GM23338 (cell line): ENCODE results near the gene FMN1. TPM values are rescaled to one million over a fixed set of nuclear protein-coding genes. Genes with fewer than 3 reads are reported as not detected.

Source experiments
- ATAC-seq: fragments of 200-7000 bp; cut with Tn5 transposase; 3 replicates; pipeline ENCODE4 v1.9.1; 2020
- DNase-seq: peaks from one replicate; pipeline ENCODE4 v3.0.0-alpha.2; 2015; ENCODE audit warnings: low spot score
- H2AFZ ChIP-seq: fragments of 200-600 bp; sonication (generic); 2 replicates; pipeline ENCODE4 v1.8.0; 2016; ENCODE audit warnings: antibody characterized with exemption, mild to moderate bottlenecking, moderate library complexity
- H3F3A ChIP-seq: fragments of 200-600 bp; sonication (generic); replicated peaks from 2 replicates; pipeline ENCODE4 v1.8.0; 2017; ENCODE audit warnings: antibody characterized with exemption, mixed run types, low read depth
- H3K27ac ChIP-seq: fragments of 200-600 bp; sonication (generic); 2 replicates; pipeline ENCODE4 v1.6.1; 2016; ENCODE audit warnings: low read depth
- H3K27me3 ChIP-seq: fragments of 200-600 bp; sonication (generic); 2 replicates; pipeline ENCODE4 v1.8.0; 2016; ENCODE audit warnings: mild to moderate bottlenecking, mixed run types, moderate library complexity; ENCODE audit not compliant: insufficient read depth
- H3K36me3 ChIP-seq: fragments of 200-600 bp; sonication (generic); 2 replicates; pipeline ENCODE4 v1.8.0; 2016; ENCODE audit warnings: mild to moderate bottlenecking; ENCODE audit not compliant: insufficient read depth
- H3K4me1 ChIP-seq: fragments of 200-600 bp; sonication (generic); 2 replicates; pipeline ENCODE4 v1.8.0; 2016; ENCODE audit warnings: mild to moderate bottlenecking, moderate library complexity; ENCODE audit not compliant: insufficient read depth
- H3K4me2 ChIP-seq: fragments of 200-600 bp; sonication (generic); 2 replicates; pipeline ENCODE4 v1.7.1; 2017; ENCODE audit warnings: mixed run types
- H3K4me3 ChIP-seq: fragments of 200-600 bp; sonication (generic); 2 replicates; pipeline ENCODE4 v1.6.1; 2016; ENCODE audit warnings: mixed run types
- H3K79me2 ChIP-seq: fragments of 200-600 bp; sonication (generic); replicated peaks from 2 replicates; pipeline ENCODE4 v1.8.0; 2017; ENCODE audit warnings: mild to moderate bottlenecking; ENCODE audit not compliant: insufficient read depth
- H3K9me2 ChIP-seq: fragments of 200-600 bp; sonication (generic); 2 replicates; pipeline ENCODE4 v1.8.0; 2017; ENCODE audit not compliant: insufficient read depth
- H4K20me1 ChIP-seq: fragments of 200-600 bp; sonication (generic); replicated peaks from 2 replicates; pipeline ENCODE4 v1.8.0; 2017; ENCODE audit warnings: mild to moderate bottlenecking; ENCODE audit not compliant: insufficient read depth
- H3K27ac Mint-ChIP-seq: 2 replicates; pipeline ENCODE4 v1.8.0; 2020; ENCODE audit warnings: inconsistent platforms, mild to moderate bottlenecking, moderate library complexity, mixed read lengths
- H3K27me3 Mint-ChIP-seq: 3 replicates; pipeline ENCODE4 v1.8.0; 2022; ENCODE audit warnings: low read depth, mild to moderate bottlenecking, moderate library complexity, mixed read lengths, inconsistent platforms; ENCODE audit not compliant: insufficient read depth, poor library complexity
- H3K36me3 Mint-ChIP-seq: 3 replicates; pipeline ENCODE4 v1.8.0; 2021; ENCODE audit warnings: low read depth, mild to moderate bottlenecking, inconsistent platforms, moderate library complexity, mixed read lengths
- H3K4me1 Mint-ChIP-seq: 3 replicates; pipeline ENCODE4 v1.8.0; 2020; ENCODE audit warnings: mild to moderate bottlenecking, inconsistent platforms, mixed read lengths
- H3K4me3 Mint-ChIP-seq: 3 replicates; pipeline ENCODE4 v1.8.0; 2021; ENCODE audit warnings: moderate library complexity, mild to moderate bottlenecking, inconsistent platforms, mixed read lengths
- H3K9me3 Mint-ChIP-seq: 3 replicates; pipeline ENCODE4 v1.8.0; 2020; ENCODE audit warnings: moderate library complexity, mild to moderate bottlenecking, inconsistent platforms, mixed read lengths
- ZNF331 ChIP-seq: fragments of 250-450 bp; sonication (Bioruptor Pico); IDR thresholded peaks from 2 replicates; pipeline ENCODE4 v1.5.0; 2020; ENCODE audit warnings: low read depth, mild to moderate bottlenecking, moderate library complexity
- ZNF462 ChIP-seq: fragments of 250-450 bp; sonication (Bioruptor Pico); IDR thresholded peaks from 2 replicates; pipeline ENCODE4 v1.5.0; 2020; ENCODE audit warnings: mild to moderate bottlenecking, moderate library complexity
- polyA plus RNA-seq: library from polyadenylated mRNA; unstranded; fragments of >200 nt; fragmentation: Nextera tagmentation; extraction: Ambion mirVana; gene quantifications from 2 replicates; pipeline ENCODE4 v1.2.1, GENCODE V29; 2016
- total RNA-seq: library from RNA; depleted of rRNA; stranded (reverse); fragments of >200 nt; shearing (Covaris generic); gene quantifications from 2 replicates; pipeline ENCODE4 v1.2.3, GENCODE V29; 2014
- TF ChIP-seq, protein P1 (sequence below), 2 experiments: fragments of 200-600 bp in 1 of 2; sonication (generic) in 1 of 2; conservative IDR thresholded peaks; 2 replicates each; pipeline versions ENCODE4 v1.5.1 to v1.6.1; 2016 to 2017; ENCODE audit warnings: antibody characterized with exemption in 2 of 2, low read depth in 2 of 2, mild to moderate bottlenecking in 2 of 2, moderate library complexity in 1 of 2
- TF ChIP-seq, protein P2 (sequence below): IDR thresholded peaks from 2 replicates; pipeline ENCODE4 v1.6.1; 2016; ENCODE audit warnings: antibody characterized with exemption

The FMN1 gene
- total and polyA plus RNA-seq, 2 experiments from 2014 or later, result 1.2 to 1.6 TPM

DNA sequence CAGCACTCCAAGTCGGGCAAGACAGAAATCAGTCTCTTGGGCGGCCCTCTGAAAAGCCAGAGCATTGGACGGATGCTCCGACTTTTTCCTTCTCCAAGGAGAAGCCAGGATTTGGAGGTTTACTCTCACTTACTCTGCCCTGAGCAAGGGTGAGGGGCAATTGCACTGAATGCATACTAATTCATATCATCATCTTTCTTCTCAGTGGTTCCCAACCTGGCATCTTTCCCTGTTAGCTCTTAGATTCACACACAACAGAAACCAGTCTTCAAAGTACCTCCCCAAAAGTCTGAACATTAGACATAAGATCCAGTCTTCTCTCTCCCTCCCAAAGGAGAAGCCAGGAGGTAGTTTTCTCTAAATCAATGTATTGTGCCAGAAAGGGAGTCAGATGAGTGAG lies 257.5 kb downstream of the FMN1 start (continued):
- TF ChIP-seq ZNF462 (CRISPR knock-in tag), result no peak

GRCh38 chr15:32936283-32936918 lies 258.1 kb downstream of the FMN1 start:
- no peaks in the 10 kb centered on the region for H3F3A ChIP-seq
- no peaks in the 10 kb centered on the region for H3K36me3 ChIP-seq
- no peaks in the 10 kb centered on the region for H3K27me3 ChIP-seq
- ATAC-seq, result peak; percentile 49; the same call in 2 of the 3 replicates
- Mint-ChIP-seq H3K36me3 (peaks cover 10% of the 10 kb centered on the region; the same call in 2 of the 3 replicates), H3K27me3 (peaks cover 15% of the 10 kb centered on the region), H3K4me1 (no peaks in the 10 kb centered on the region), H3K27ac (no peak overlapping the region), H3K9me3 (peaks cover 12% of the 10 kb centered on the region), H3K4me3 (no peak overlapping the region)
- H3K4me2 ChIP-seq, result no peak overlapping the region
- no peak overlapping the region for H2AFZ ChIP-seq
- no peaks in the 10 kb centered on the region for H4K20me1 ChIP-seq
- H3K4me1 ChIP-seq, result no peaks in the 10 kb centered on the region
- no peak overlapping the region for H3K4me3 ChIP-seq
- TF ChIP-seq, protein P1, sequence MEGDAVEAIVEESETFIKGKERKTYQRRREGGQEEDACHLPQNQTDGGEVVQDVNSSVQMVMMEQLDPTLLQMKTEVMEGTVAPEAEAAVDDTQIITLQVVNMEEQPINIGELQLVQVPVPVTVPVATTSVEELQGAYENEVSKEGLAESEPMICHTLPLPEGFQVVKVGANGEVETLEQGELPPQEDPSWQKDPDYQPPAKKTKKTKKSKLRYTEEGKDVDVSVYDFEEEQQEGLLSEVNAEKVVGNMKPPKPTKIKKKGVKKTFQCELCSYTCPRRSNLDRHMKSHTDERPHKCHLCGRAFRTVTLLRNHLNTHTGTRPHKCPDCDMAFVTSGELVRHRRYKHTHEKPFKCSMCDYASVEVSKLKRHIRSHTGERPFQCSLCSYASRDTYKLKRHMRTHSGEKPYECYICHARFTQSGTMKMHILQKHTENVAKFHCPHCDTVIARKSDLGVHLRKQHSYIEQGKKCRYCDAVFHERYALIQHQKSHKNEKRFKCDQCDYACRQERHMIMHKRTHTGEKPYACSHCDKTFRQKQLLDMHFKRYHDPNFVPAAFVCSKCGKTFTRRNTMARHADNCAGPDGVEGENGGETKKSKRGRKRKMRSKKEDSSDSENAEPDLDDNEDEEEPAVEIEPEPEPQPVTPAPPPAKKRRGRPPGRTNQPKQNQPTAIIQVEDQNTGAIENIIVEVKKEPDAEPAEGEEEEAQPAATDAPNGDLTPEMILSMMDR (conservative IDR thresholded peaks at IDR 0.05; ENCODE audit: low read depth in 2 of 2), result peak; percentile 52 to 60
- TF ChIP-seq ZNF331, result no peak
- TF ChIP-seq, protein P2, sequence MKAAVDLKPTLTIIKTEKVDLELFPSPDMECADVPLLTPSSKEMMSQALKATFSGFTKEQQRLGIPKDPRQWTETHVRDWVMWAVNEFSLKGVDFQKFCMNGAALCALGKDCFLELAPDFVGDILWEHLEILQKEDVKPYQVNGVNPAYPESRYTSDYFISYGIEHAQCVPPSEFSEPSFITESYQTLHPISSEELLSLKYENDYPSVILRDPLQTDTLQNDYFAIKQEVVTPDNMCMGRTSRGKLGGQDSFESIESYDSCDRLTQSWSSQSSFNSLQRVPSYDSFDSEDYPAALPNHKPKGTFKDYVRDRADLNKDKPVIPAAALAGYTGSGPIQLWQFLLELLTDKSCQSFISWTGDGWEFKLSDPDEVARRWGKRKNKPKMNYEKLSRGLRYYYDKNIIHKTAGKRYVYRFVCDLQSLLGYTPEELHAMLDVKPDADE, result no peak
- DNase-seq, result peak; percentile 65
- no peaks in the 10 kb centered on the region for H3K9me2 ChIP-seq
- H3K79me2 ChIP-seq, result no peaks in the 10 kb centered on the region
- H3K27ac ChIP-seq, result no peak overlapping the region
